22Rv1 (cell line): Measurements from ENCODE around the gene COL6A3.

ENCODE experiments used
- H3K27ac ChIP-seq: fragments of 450-650 bp; 2 replicates; pipeline ENCODE4 v1.5.1; 2017
- ZFX ChIP-seq: fragments of 450-650 bp; IDR thresholded peaks from 2 replicates; pipeline ENCODE4 v1.6.1; 2017; ENCODE audit warnings: antibody characterized with exemption, borderline replicate concordance
- TF ChIP-seq, protein P1 (sequence below): fragments of 450-650 bp; IDR thresholded peaks from 2 replicates; pipeline ENCODE4 v1.5.1; 2017; ENCODE audit warnings: mild to moderate bottlenecking

Gene COL6A3

GRCh38 chr2:237315829-237316225, 98.1 kb downstream of the COL6A3 start:
- no peak for TF ChIP-seq ZFX
- TF ChIP-seq, protein P1, sequence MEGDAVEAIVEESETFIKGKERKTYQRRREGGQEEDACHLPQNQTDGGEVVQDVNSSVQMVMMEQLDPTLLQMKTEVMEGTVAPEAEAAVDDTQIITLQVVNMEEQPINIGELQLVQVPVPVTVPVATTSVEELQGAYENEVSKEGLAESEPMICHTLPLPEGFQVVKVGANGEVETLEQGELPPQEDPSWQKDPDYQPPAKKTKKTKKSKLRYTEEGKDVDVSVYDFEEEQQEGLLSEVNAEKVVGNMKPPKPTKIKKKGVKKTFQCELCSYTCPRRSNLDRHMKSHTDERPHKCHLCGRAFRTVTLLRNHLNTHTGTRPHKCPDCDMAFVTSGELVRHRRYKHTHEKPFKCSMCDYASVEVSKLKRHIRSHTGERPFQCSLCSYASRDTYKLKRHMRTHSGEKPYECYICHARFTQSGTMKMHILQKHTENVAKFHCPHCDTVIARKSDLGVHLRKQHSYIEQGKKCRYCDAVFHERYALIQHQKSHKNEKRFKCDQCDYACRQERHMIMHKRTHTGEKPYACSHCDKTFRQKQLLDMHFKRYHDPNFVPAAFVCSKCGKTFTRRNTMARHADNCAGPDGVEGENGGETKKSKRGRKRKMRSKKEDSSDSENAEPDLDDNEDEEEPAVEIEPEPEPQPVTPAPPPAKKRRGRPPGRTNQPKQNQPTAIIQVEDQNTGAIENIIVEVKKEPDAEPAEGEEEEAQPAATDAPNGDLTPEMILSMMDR: no peak
- H3K27ac ChIP-seq: no peak overlapping the region

- no peak overlapping the region for H3K27ac ChIP-seq
- no peak for TF ChIP-seq ZFX
- TF ChIP-seq, protein P1: no peak
Measured at GRCh38 chr2:237315170-237315828, 98.7 kb downstream of the COL6A3 start.

GRCh38 chr2:237314681-237315080, 99.3 kb downstream of the COL6A3 start:
- no peak for TF ChIP-seq ZFX
- TF ChIP-seq, protein P1: no peak
- no peak overlapping the region for H3K27ac ChIP-seq

DNA sequence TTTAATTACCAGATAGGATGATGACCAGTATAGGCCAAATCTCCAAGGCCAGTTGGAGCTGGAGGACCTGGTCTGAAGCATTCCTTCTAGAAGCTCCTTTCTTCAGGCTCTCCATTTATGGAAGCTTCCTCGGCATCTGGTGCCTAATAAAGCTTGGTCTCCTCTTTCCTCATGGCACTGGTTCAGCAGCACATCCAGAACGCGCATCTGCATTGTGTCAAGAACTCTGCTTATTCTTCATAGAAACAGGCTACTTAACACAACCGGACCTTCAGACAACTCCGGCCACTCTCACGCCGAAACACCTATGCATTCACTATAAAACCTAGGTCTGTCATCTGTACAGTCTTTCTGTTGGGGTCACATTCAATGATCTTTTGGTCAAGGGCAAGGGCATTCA, 99.8 kb downstream of the COL6A3 start:
- TF ChIP-seq, protein P1: no peak
- TF ChIP-seq ZFX: no peak
- H3K27ac ChIP-seq: no peak overlapping the region

DNA sequence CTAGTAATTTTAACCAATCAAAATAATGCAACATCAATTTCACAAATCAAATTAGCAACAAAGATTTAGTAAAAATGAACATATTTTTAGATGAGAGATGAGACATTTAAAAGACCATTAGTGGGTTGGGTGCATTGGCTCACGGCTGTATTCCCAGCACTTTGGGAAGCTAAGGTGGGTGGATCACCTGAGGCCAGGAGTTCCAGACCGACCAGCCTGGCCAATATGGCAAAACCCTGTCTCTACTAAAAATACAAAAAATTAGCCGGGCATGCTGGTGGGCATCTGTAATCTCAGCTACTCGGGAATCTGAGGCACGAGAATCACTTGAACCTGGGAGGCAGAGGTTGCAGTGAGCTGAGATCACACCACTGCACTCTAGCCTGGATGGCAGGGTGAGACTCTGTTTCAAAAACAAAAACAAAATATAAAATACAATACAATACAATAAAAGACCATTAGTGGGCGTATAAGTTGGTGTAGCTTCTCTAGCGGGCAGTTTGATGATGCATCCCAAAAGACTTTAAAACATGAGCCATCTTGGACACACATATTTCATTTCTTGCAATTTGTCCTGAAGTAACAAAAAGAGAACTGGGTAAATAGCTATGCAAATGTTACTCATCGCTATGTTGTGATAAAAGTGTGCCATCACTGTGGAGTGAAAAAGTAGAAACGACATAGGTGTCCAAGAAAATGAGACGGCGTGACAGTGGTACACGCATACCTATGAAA, 101.8 kb downstream of the COL6A3 start:
- TF ChIP-seq, protein P1: no peak
- no peak for TF ChIP-seq ZFX
- H3K27ac ChIP-seq: no peak overlapping the region

DNA sequence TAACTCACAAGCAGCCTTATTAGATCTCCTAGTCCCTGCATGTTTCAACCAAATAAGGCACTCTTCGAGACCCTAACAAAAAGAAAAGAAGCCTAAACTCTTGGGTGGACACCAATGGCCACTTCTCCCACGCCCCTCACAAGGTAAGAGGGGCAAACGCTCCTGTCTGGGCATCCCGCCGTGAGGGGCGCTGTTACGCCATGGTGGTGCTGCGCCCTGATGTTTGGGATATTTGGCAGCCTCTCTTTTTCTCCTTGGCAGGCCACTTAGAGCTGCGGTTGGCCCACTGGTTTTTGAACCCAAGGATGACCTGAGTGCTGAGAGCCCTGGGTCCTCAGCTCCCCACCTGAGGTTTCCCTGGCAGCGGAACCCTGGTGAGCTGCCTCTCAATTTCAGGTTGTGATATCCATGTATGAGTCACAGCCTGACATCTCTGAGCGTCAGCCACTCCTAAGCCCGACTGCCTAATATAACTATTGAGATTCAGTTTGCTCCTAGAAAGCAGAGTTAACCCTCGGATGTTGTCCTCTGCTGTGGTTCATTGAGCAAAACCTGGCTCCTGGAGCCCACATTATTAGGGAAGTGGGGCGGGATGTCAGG, 103.3 kb downstream of the COL6A3 start:
- TF ChIP-seq, protein P1: peak; percentile 56
- no peak for TF ChIP-seq ZFX

DNA sequence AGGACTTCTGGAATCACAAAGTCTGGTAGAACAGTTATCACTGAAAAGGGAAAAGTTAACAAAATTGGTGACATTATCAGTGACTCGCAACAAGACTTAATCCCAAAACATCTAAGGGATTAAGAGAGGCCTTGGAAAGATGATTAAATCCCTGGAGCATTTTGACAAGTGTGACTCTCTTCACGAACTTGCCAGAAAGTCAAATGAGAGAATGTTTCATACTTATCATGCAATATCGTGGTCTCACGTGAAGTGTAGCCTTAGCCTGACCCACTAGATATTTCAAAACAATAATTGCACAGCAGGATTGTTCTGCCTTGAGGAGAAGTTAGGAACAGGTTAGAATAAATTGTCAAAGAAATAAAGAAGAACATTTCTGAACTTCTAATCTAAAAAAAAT, 104.5 kb downstream of the COL6A3 start:
- no peak overlapping the region for H3K27ac ChIP-seq
- TF ChIP-seq, protein P1: no peak
- TF ChIP-seq ZFX: no peak

More for the DNA sequence above, 103.3 kb downstream of the COL6A3 start:
- no peak overlapping the region for H3K27ac ChIP-seq
